Measurements from ENCODE around the gene CHRM5.

Gene CHRM5

GRCh38 chr15:33968224-33968623, at the start of gene CHRM5:
TSS of gene CHRM5 (plus strand) at chr15:33968497. CDS start at chr15:34062718, 94,221 bp downstream.
- DNase-seq (ENCODE audit: low spot score) = no peak

DNA sequence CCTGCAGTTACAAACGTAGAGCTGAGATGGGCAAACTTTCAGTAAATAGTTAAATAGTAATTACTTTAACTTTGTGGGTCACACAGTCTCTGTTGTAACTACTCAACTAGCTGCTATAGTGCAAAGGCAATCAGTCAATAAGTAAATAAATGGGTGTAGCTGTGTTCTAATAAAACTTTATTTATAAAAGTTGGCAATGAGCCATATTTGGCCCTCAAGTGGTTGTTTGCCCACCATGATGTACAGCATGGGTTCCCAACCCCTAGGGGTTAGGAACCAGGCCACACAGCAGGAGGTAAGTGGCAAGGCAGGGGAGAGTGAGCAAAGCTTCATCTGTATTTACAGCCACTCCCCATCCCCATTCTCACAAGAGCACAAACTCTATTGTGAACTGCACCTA, 44.9 kb upstream of the CHRM5 start:
- no peak for DNase-seq (ENCODE audit: low spot score)

GRCh38 chr15:33926260-33926659, 42.0 kb upstream of the CHRM5 start:
- no peak for DNase-seq (ENCODE audit: low spot score)

DNA sequence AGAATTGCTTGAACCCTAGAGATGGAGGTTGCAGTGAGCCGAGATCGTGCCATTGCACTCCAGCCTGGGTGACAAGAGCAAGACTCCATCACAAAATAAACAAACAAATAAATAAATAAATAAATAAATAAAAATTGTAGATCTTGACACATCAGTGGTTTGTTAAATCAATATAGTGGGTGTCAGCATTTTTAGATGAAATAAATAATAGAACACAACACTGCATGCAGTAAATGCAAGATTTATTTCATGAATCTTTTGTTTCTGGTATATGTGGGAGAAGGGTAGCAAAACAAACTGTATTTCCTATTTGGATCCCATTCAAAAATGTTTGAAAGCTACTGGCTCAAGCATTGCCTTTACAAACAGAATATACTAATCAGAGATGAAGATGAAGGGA, 35.6 kb upstream of the CHRM5 start:
- DNase-seq (ENCODE audit: low spot score) = no peak

DNA sequence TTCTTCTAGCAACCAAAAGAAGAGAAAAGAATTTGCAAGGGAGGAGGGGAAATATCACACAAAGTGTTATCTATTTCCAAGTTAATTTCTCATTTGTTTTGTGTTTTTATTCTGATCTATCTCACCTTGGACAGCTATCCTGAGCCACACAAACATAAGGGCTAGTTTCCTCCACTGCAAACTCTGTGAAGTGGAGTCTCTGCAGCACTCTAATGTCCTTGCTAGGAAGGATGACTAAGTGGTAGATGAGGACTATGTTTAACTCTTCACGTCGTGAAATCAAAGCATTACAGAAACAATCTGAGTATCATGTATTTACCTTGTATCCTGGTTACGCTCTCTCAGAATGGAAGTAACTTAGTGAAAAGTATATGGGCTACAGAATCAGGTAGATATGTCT, 33.9 kb upstream of the CHRM5 start:
- no peak for DNase-seq (ENCODE audit: low spot score)

- no peak for DNase-seq (ENCODE audit: low spot score)
Observed at GRCh38 chr15:33934921-33935320, 33.4 kb upstream of the CHRM5 start.

GRCh38 chr15:33941279-33942063, 26.8 kb upstream of the CHRM5 start:
- DNase-seq (ENCODE audit: low spot score) = no peak

DNA sequence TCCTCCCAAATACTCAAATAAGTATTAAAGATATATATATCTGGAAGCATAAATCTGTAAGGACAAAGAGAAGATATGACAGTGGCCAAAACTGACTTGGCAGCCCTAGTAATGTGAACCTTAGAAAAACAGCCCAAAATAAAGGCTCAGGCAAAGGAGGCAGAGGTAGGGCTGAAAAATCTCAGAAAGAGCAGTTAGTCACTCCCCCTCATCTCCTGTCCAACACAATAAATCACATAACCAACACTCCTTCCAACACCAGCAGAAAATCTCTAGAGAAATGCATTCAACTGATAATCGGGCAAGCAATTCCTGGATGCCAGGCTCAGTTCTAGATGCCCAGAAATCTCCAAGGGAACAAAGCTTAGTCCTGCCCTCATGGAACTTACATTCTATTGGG, 22.1 kb upstream of the CHRM5 start:
- DNase-seq (ENCODE audit: low spot score) = no peak

- DNase-seq (ENCODE audit: low spot score) = no peak
Observed at GRCh38 chr15:33955945-33956344, 12.4 kb upstream of the CHRM5 start.

DNA sequence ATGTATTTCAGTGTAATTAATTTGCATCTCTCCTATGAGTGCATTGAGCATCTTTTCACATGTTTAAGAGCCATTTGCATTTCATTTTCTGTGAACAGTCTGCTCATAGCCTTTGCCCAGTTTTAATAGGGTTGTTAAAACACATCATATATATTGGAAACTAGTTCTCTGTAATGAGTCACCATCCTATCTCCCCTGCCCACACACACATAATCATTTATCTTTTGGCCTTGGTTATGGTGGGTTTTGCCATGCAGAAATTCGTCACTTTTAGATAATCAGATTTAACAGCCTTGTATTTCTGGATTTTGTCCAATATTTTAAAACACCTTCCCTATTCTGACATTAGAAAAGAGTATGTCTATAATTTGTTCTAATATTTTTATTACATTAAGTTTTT, 11.9 kb upstream of the CHRM5 start:
- no peak for DNase-seq (ENCODE audit: low spot score)

GRCh38 chr15:33959844-33960548, 8.3 kb upstream of the CHRM5 start:
- DNase-seq (ENCODE audit: low spot score) = no peak

GRCh38 chr15:33960549-33960935, 7.8 kb upstream of the CHRM5 start:
- DNase-seq (ENCODE audit: low spot score) = no peak

DNA sequence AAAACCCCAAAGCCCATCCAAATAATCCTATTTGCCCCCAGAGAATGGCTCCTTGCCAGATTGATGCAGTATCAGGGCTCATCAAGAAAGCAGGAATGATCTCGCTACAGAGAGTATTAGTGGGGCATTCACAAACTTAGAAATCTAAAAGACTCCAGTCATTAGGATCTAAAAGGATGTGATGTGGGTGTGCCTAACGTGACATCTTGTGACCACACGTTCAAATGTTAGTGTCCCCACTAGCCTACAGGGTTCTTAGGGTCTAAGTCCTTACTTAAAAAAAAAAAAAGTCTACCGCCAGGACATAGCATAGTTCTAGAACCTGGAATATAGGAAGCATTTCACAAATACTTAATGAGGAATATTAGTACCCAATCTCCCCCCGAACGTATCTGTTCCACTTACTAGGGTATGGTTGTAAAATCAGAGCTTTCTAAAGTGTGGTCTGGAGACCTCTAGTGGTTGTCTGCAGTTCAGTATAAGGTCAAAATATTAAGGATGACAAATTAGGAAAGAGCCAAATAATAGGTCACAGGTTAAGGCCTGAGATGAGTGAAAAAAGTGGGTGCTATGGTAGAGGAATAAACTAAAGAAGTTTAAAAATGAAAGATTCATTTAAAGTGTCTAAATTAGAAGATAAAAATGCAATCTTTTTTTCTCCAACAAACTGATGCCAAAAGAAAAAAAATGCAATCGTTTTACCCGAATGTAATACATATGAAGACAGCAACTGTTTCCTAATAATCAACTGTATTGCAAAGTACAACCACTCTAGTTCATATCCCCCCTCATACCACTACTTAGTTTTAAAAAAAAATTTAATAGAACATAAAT, 4.2 kb upstream of the CHRM5 start:
- no peak for DNase-seq (ENCODE audit: low spot score)

DNA sequence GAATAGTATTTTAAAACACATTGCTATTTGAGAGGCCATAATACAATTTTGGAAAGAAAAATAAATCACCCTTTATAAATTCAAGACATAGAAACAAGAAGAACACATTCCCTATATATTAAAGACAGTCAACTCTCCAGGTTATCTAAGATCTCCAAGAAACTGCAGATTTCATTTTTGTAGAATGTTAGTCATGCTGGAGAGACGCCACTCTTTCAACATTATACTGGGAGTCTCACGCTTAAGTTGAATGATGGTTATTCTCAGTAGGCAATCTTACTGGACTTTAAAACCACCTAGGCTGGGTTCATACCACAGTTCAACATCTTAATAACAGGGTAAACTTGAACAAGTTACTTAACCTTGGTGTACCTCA, 3.6 kb upstream of the CHRM5 start:
- DNase-seq (ENCODE audit: low spot score) = no peak

DNA sequence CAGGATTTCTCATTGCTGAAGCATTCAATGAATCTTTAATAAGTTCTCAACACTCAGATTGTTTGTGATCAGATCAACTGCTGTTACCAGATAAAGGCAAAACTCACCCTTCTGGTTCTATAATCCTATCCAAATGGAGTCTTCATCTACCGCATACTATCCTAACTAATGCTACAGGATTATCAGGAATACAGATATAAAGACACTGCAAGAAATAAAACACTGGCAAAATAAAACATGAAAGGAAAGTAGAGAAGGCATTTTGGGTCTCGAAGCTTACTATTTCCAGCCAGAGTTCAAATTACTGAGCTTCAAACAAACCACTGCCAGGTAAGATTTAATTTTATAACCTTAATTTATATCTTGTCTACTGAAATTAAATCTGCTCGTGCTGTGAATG, 524 bp downstream of the CHRM5 start:
- DNase-seq (ENCODE audit: low spot score) = no peak

- DNase-seq (ENCODE audit: low spot score) = no peak
Observed at GRCh38 chr15:33971811-33972210, 3.5 kb downstream of the CHRM5 start.

DNA sequence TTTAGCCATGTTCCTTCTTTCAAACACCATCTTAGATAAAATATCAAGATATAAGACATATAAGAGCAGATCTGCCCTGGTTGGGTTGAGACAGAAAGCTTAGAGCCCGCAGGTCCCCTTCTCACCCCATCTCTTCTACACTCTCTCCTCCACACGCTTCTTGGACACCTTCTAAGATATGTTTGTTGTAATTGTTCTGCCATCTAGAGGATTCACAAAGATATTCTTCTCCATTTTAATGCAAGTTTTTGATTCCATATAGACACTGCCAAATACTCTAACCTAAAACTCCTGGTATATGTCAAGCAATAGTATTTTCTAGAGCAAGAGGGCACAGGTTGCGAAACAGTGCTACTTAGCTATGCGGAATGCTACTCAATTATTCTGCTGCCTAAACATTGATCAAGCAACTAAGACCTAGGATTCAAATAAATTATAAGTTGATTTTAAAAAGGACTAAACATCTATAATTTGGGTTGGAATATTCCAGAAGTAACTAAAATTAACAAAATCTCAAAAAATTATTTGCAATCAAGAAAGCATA, 6.8 kb downstream of the CHRM5 start:
- DNase-seq (ENCODE audit: low spot score) = no peak

- DNase-seq (ENCODE audit: low spot score) = no peak
Observed at GRCh38 chr15:33980159-33980558, 11.9 kb downstream of the CHRM5 start.

GRCh38 chr15:33982516-33982915, 14.2 kb downstream of the CHRM5 start:
- no peak for DNase-seq (ENCODE audit: low spot score)

DNA sequence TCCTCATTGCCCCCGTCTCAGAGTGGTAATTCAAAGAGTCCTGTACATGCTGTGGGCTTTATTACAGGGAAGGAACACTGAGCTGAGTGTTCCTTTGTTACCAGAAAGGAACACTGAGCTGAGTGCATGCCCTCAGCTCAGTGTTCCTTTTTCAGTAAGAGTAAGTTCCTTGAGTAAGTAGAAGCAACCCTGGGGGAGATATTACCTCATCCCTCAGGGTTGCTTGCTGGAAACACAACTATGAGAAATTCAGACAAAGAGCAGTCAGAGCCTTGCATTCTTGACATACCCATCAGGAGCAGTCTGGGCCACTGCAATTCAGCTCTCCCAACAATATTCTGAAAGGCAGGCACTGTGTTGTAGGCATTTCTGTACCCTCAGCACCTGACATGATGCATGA, 17.0 kb downstream of the CHRM5 start:
- DNase-seq (ENCODE audit: low spot score) = no peak

DNA sequence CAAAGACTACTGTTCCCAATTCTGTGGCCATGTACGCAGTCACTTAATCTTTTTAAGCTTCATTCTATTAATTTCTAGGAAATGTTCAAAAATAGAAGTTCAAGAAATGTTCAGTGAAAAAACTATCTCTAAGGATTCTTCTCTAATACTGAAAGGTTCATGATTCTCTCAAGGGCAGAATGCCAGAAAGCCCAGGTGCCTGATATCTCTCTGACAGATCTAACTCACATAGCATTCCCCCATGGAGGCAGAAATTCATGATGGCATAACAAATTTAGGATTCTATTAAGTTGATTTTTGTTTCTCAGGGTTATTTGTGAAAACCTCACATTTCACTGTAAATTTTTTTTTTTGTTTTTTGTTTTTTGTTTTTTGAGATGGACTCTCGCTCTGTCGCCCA, 17.5 kb downstream of the CHRM5 start:
- DNase-seq (ENCODE audit: low spot score) = no peak

DNA sequence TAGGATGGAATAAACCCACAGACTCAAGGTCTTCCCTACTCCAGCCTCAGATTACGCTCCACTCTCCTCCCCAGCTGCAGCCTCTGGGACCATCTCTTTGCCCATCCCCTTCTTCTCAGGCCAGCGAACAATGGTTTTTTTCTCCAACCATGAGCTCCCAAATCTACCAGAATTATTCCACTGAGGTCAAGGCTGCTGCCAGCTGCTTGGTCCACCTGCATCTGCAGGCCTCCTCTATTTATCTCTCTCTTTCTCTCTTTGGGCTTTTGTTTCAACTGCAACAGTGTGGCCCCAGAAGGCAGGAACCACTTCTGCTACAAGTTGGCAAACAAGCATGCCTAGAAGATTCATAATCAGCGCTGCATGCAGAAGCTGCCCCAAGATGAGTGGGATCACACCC, 19.1 kb downstream of the CHRM5 start:
- no peak for DNase-seq (ENCODE audit: low spot score)

DNA sequence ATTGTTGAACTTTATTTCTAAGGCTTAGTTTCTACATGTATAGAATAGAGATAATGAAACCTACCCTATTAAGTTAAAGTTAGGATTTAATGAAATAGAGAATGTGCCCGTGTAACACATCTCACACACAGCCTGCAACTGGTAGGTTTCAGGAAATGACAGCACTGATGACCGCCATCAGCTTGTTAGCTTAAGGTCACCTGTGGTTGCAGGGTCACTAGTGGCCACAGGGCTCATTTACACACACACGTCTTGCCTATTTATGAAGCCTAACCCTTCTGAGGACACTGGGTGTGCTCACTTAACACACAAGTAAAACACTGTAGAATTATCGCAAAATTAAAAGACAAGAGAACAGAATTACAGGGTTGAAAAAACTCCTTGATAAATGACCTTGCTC, 20.1 kb downstream of the CHRM5 start:
- no peak for DNase-seq (ENCODE audit: low spot score)

Data from left forelimb (tissue), 1 donor.